ENCODE measurements around the gene CNTN2. TPM values are rescaled to one million over a fixed set of nuclear protein-coding genes. Genes with fewer than 3 reads are reported as not detected.

The CNTN2 gene
- total and polyA plus RNA-seq, 8 donors, result 0.12 to 2.2 (median 0.58) TPM; not detected in 3

DNA sequence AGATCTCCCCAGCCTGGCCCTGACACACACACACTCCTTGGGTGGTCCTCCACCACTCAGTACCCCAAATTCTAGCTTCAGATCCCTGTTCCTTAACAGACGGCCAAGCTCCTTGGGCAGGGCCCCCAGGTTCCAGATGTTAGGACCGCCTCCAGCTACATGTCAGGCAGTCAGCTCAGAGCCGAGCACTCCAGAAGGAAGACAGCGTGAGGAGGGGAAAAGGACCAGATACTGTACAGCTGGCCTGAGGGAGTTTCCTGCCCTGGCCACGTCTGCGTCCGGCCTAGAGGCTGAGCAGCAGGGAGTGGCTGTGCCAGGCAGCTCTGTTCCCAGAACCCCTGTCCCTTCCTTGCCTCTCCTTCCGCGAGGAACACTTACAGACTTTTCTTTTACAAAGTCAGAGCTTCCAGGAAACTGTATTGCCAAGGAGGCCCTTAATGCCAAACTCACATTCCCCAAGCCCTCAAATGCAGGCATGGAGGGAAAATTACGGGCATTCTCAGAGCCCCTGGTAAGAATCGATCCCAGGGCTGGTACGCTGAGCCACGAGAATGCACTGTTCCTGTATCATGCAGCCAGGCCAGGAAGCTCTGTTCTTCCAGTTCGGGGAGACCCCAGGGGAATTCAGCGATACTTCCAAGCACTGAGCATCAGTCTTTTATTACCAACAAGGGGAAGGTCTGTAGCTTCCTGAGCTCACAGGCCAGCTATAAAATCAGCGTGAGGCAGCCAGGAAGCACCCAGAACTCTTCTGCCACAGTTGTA is 45.2 kb upstream of the CNTN2 start:
- peak overlapping the region in 3 of 5 donors; percentile 19 to 62 (median 38) for H3K27ac ChIP-seq
- WGBS, 5 donors, result 61 to 76% (median 66%) methylated on average over 16 of the region's 16 CpGs
- H3K4me3 ChIP-seq, result no peak overlapping the region
- peaks cover 0 to 3% (median 0%) of the 10 kb centered on the region in 4 donors for H3K36me3 ChIP-seq
- H3K9me3 ChIP-seq, result no peaks in the 10 kb centered on the region
- DNase-seq, result peak in 1 of 2 donors; percentile 86
- peaks cover 0 to 4% (median 1%) of the 10 kb centered on the region in 4 donors for H3K4me1 ChIP-seq
- TF ChIP-seq POLR2AphosphoS5 (IDR thresholded peaks at IDR 0.05), result no peak
- TF ChIP-seq, protein P1, sequence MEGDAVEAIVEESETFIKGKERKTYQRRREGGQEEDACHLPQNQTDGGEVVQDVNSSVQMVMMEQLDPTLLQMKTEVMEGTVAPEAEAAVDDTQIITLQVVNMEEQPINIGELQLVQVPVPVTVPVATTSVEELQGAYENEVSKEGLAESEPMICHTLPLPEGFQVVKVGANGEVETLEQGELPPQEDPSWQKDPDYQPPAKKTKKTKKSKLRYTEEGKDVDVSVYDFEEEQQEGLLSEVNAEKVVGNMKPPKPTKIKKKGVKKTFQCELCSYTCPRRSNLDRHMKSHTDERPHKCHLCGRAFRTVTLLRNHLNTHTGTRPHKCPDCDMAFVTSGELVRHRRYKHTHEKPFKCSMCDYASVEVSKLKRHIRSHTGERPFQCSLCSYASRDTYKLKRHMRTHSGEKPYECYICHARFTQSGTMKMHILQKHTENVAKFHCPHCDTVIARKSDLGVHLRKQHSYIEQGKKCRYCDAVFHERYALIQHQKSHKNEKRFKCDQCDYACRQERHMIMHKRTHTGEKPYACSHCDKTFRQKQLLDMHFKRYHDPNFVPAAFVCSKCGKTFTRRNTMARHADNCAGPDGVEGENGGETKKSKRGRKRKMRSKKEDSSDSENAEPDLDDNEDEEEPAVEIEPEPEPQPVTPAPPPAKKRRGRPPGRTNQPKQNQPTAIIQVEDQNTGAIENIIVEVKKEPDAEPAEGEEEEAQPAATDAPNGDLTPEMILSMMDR (IDR thresholded peaks at IDR 0.05), result no peak
- no peak for TF ChIP-seq POLR2A (IDR thresholded peaks at IDR 0.05)
- TF ChIP-seq EP300 (IDR thresholded peaks at IDR 0.05), result no peak
- intact Hi-C loops (cut with DNase I; ENCODE audit: low total_unique reads), result no loop called here
- peaks cover 0 to 5% (median 0%) of the 10 kb centered on the region in 3 donors for H3K27me3 ChIP-seq

DNA sequence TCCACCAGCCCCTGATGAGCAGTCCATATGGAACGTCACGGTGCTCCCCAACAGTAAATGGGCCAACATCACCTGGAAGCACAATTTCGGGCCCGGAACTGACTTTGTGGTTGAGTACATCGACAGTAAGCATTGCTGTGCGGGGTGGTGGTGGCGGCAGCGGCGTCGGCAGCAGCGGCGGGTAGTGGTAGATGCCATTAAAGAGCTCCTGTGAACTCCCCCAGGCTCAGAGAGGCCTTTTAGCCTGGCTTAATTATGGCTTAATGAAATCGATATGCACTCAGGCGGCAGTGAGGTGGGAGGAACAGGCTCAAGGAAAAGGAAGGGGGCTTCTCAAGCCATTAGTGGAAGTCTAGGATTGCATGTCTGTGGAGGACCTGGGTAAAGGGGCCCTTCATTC is 41.9 kb upstream of the CNTN2 start:
- intact Hi-C loops (cut with DNase I; ENCODE audit: low total_unique reads), result no loop called here
- H3K27me3 ChIP-seq, result peaks cover 0 to 5% (median 0%) of the 10 kb centered on the region in 3 donors
- H3K9me3 ChIP-seq, result no peaks in the 10 kb centered on the region
- WGBS, 5 donors, result 92 to 96% (median 95%) methylated on average over 14 of the region's 14 CpGs
- no peak overlapping the region for H3K4me3 ChIP-seq
- no peaks in the 10 kb centered on the region for H3K36me3 ChIP-seq
- no peak for DNase-seq
- H3K27ac ChIP-seq, result no peak overlapping the region
- H3K4me1 ChIP-seq, result peaks cover 0 to 4% (median 1%) of the 10 kb centered on the region in 4 donors
- TF ChIP-seq EP300 (IDR thresholded peaks at IDR 0.05), result no peak
- no peak for TF ChIP-seq POLR2AphosphoS5 (IDR thresholded peaks at IDR 0.05)
- TF ChIP-seq, protein P1 (IDR thresholded peaks at IDR 0.05), result no peak
- TF ChIP-seq POLR2A (IDR thresholded peaks at IDR 0.05), result no peak

DNA sequence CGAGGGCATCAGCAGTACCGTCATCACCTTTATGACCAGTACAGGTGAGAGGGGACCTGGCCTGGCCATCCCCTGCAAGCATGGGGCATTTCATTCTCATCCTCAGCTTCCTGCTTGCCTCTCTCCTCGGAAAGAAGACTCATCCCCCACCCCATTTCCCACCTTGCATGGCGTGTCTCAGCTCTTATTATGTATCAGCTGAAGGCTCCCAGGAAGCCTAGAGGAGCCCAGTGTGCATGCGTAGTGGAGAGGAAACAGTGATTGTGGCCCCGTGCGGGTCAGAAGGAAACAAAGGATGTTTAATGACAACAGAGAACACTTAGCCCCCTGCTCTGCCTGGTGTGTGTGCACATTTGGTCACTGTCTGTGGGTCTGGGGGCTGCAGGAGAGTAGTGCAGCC is 40.3 kb upstream of the CNTN2 start:
- H3K9me3 ChIP-seq, result no peaks in the 10 kb centered on the region
- H3K36me3 ChIP-seq, result no peaks in the 10 kb centered on the region
- no peak overlapping the region for H3K4me3 ChIP-seq
- DNase-seq, result no peak
- H3K27ac ChIP-seq, result no peak overlapping the region
- TF ChIP-seq POLR2AphosphoS5 (IDR thresholded peaks at IDR 0.05), result no peak
- TF ChIP-seq POLR2A (IDR thresholded peaks at IDR 0.05), result no peak
- TF ChIP-seq, protein P1 (IDR thresholded peaks at IDR 0.05), result no peak
- no peak for TF ChIP-seq EP300 (IDR thresholded peaks at IDR 0.05)
- H3K27me3 ChIP-seq, result peaks cover 0 to 5% (median 0%) of the 10 kb centered on the region in 3 donors
- peaks cover 0 to 3% (median 0%) of the 10 kb centered on the region in 4 donors for H3K4me1 ChIP-seq
- intact Hi-C loops (cut with DNase I; ENCODE audit: low total_unique reads), result no loop called here
- WGBS, 5 donors, result 72 to 75% (median 73%) methylated on average over 7 of the region's 7 CpGs

GRCh38 chr1:205003358-205004131 is 39.5 kb upstream of the CNTN2 start:
- Histone ChIP-seq H3K27ac (no peak overlapping the region), H3K9me3 (no peaks in the 10 kb centered on the region), H3K27me3 (peaks cover 0 to 5% (median 0%) of the 10 kb centered on the region in 3 donors), H3K4me3 (no peak overlapping the region), H3K36me3 (no peaks in the 10 kb centered on the region), H3K4me1 (no peaks in the 10 kb centered on the region)
- TF ChIP-seq POLR2A (IDR thresholded peaks at IDR 0.05) (no peak), POLR2AphosphoS5 (IDR thresholded peaks at IDR 0.05) (no peak), EP300 (IDR thresholded peaks at IDR 0.05) (no peak)
- TF ChIP-seq, protein P1 (IDR thresholded peaks at IDR 0.05), result no peak
- intact Hi-C loops (cut with DNase I; ENCODE audit: low total_unique reads), result no loop called here
- DNase-seq, result no peak
- 47 to 59% (median 53%) methylated on average over 10 of the region's 10 CpGs for WGBS, 5 donors
